GM23248 (cell line): ENCODE measurements around the gene SEC11A.

Experiments used
- EZH2 ChIP-seq: fragments of 200-600 bp; sonication (generic); IDR thresholded peaks from 2 replicates; pipeline ENCODE4 v1.6.1; 2018; ENCODE audit warnings: antibody characterized with exemption, mild to moderate bottlenecking; ENCODE audit not compliant: insufficient read depth, poor library complexity, severe bottlenecking
- EZH2phosphoT487 ChIP-seq: fragments of 200-600 bp; sonication (generic); IDR thresholded peaks from 2 replicates; pipeline ENCODE4 v1.6.1; 2018; ENCODE audit warnings: antibody characterized with exemption, moderate library complexity, mild to moderate bottlenecking, low read depth; ENCODE audit not compliant: insufficient read depth

DNA sequence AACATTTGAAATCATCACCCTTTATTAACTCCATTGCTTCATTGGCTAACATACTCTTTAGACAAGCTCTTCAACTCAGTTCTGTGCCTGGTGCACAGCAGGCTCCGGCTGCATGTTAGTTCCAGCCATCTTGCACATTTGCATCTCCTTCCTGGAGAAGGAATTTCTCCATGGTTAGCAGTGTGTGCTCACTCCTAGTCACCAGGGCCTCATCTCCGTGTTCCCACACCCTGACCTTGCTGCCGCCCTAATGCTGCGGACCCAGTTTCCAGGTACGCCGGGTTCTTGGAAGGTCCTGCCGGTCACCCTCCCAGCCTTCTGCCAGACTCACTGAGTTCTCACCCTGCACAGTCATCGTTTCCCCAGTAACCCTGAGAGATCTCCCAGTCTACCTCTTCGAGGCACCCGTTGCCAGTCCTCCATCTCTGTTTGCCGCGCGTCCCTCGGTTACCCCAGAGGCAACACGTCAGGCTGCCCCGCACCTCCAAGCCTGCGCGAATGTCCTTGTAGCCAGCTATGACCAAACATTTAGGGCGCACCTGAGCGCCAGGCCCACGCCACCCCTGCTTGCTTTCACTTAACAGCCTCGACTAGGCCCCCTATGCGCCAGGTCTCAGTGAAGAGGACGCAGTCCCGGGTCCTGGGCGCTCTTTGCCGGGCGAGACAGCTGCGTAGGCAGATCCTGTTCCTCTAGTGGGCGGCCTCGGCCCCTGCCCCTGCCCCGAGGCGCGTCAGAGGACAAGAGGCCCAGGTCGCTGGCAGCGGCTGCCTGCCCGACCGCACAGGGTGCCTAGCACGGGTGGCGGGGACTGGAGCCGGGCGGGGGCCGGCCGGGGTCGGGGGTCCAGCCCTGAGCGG is 31.7 kb upstream of the SEC11A start:
- no peak for TF ChIP-seq EZH2
- TF ChIP-seq EZH2phosphoT487 = no peak
